Esophagus squamous epithelium (tissue), 5 donors: ENCODE data around the gene SF3A2. TPM values are rescaled to one million over a fixed set of nuclear protein-coding genes. Genes with fewer than 3 reads are reported as not detected.

Source experiments
- DNase-seq: peaks from one replicate; lab custom pipeline; 2025; lab: John Stamatoyannopoulos, UW
- H3K27ac ChIP-seq, 4 donors: fragments of 200-600 bp; sonication (generic); one replicate each; pipeline ENCODE4 v1.5.1; 2016 to 2019; ENCODE audit warnings: mild to moderate bottlenecking in 1 of 4
- H3K27me3 ChIP-seq, 4 donors: fragments of 200-600 bp; sonication (generic); 1 replicate in 3 of 4; 2 replicates in 1 of 4; pipeline versions ENCODE4 v1.5.1 to v1.6.0; 2017 to 2021; ENCODE audit warnings: antibody characterized with exemption in 1 of 4
- H3K36me3 ChIP-seq, 3 donors: fragments of 200-600 bp; sonication (generic); one replicate each; pipeline ENCODE4 v1.5.1; 2016 to 2019
- H3K4me1 ChIP-seq, 3 donors: fragments of 200-600 bp; sonication (generic); one replicate each; pipeline ENCODE4 v1.5.1; 2017 to 2019
- H3K4me3 ChIP-seq, 4 donors: fragments of 200-600 bp; sonication (generic); 1 replicate in 3 of 4; 2 replicates in 1 of 4; pipeline ENCODE4 v1.5.1; 2016 to 2019; ENCODE audit warnings: mild to moderate bottlenecking in 2 of 4, moderate library complexity in 1 of 4
- H3K9me3 ChIP-seq, 3 donors: fragments of 200-600 bp; sonication (generic); one replicate each; pipeline ENCODE4 v1.5.1; 2016 to 2019
- CTCF ChIP-seq, 6 experiments: fragments of 450-650 bp in 4 of 6; fragments of 200-600 bp in 2 of 6; sonication (generic) in 2 of 6; IDR thresholded peaks; one replicate each; pipeline ENCODE4 v1.5.1; 2016 to 2019; ENCODE audit warnings: antibody characterized with exemption in 6 of 6, mild to moderate bottlenecking in 4 of 6, moderate library complexity in 4 of 6
- POLR2A ChIP-seq, 4 donors: fragments of 450-650 bp; IDR thresholded peaks; one replicate each; pipeline ENCODE4 v1.6.1; 2017; ENCODE audit warnings: antibody characterized with exemption in 4 of 4, mild to moderate bottlenecking in 4 of 4, moderate library complexity in 3 of 4
- WGBS, 2 donors: methylation state at CpG; one replicate each; pipeline ENCODE4 v1.1.5; 2018; 5-methylcytosine and 5-hydroxymethylcytosine counted together
- intact Hi-C: fragments of 100-400 bp; cut with DNase I; formaldehyde crosslinking; loops from one replicate; pipeline ENCODE4 v1.15.0; 2022
- total RNA-seq, 4 donors: library from RNA; depleted of rRNA; stranded (reverse); fragments of >200 nt; gene quantifications; one replicate each; pipeline ENCODE4 v1.1.0, GENCODE V29; 2016
- donor health status: DM: yes; HTN: yes; CAD: no.

SF3A2 gene
- total RNA-seq, 4 donors from 2014 or later: 19.3 to 39.7 (median 31.3) TPM

- H3K27ac ChIP-seq: peak overlapping the region in 3 of 4 donors; percentile 5 to 74 (median 18)
- H3K4me3 ChIP-seq: no peak overlapping the region
- H3K4me1 ChIP-seq: peaks cover 4 to 33% (median 21%) of the 10 kb centered on the region in 3 donors
- TF ChIP-seq POLR2A (IDR thresholded peaks at IDR 0.05) (peak in 1 of 4 donors; percentile 44), CTCF (IDR thresholded peaks at IDR 0.05) (no peak)
- peaks cover 0 to 2% (median 0%) of the 10 kb centered on the region in 3 donors for H3K36me3 ChIP-seq
- WGBS, 2 donors: 69 to 72% methylated on average over 8 to 11 of the region's 18 CpGs
- H3K9me3 ChIP-seq: no peaks in the 10 kb centered on the region
- no peaks in the 10 kb centered on the region for H3K27me3 ChIP-seq
- intact Hi-C loops: no loop called here
- DNase-seq: no peak
Measured at GRCh38 chr19:2266183-2266993, 29.8 kb downstream of the SF3A2 start.

- intact Hi-C loops: no loop called here
- no peak for TF ChIP-seq CTCF (IDR thresholded peaks at IDR 0.05)
- TF ChIP-seq POLR2A (IDR thresholded peaks at IDR 0.05): no peak
- Histone ChIP-seq H3K4me3 (peak overlapping the region; percentile 84 to 98 (median 94)), H3K4me1 (peaks cover 23 to 54% (median 41%) of the 10 kb centered on the region in 3 donors), H3K9me3 (no peaks in the 10 kb centered on the region), H3K36me3 (peaks cover 10 to 23% (median 15%) of the 10 kb centered on the region in 3 donors), H3K27me3 (no peaks in the 10 kb centered on the region), H3K27ac (peak overlapping the region in 2 of 4 donors; percentile 81 to 100)
- WGBS, 2 donors: 79 to 84% methylated on average over 4 of the region's 4 CpGs
- no peak for DNase-seq
Measured at GRCh38 chr19:2268480-2268830, 31.8 kb downstream of the SF3A2 start.

- no peak for TF ChIP-seq CTCF (IDR thresholded peaks at IDR 0.05)
- no peak for TF ChIP-seq POLR2A (IDR thresholded peaks at IDR 0.05)
- DNase-seq: no peak
- Histone ChIP-seq H3K36me3 (peaks cover 10 to 24% (median 15%) of the 10 kb centered on the region in 3 donors), H3K27me3 (no peaks in the 10 kb centered on the region), H3K4me1 (peaks cover 27 to 58% (median 45%) of the 10 kb centered on the region in 3 donors), H3K9me3 (no peaks in the 10 kb centered on the region), H3K4me3 (peak overlapping the region; percentile 84 to 98 (median 94)), H3K27ac (peak overlapping the region in 3 of 4 donors; percentile 81 to 100 (median 100))
- intact Hi-C loops: no loop called here
- 1 to 6% methylated on average over 6 to 19 of the region's 19 CpGs for WGBS, 2 donors
Measured at GRCh38 chr19:2268861-2269243, 32.2 kb downstream of the SF3A2 start.

- H3K36me3 ChIP-seq: peaks cover 10 to 30% (median 15%) of the 10 kb centered on the region in 3 donors
- H3K27me3 ChIP-seq: no peaks in the 10 kb centered on the region
- no peaks in the 10 kb centered on the region for H3K9me3 ChIP-seq
- peak overlapping the region; percentile 99 to 100 (median 100) for H3K27ac ChIP-seq
- DNase-seq: peak; percentile 78
- WGBS, 2 donors: 0 to 1% methylated on average over 10 to 26 of the region's 103 CpGs
- peak; percentile 79 to 100 (median 100) for TF ChIP-seq POLR2A (IDR thresholded peaks at IDR 0.05)
- TF ChIP-seq CTCF (IDR thresholded peaks at IDR 0.05): peak in 4 of 6 experiments; percentile 35 to 62 (median 50)
- intact Hi-C loops: loop anchor here (2.0 to 5.0 kb wide), 2 partner anchors 33 to 58 kb away; partner anchors contain the start of genes LSM7, PLEKHJ1, SF3A2 and SPPL2B
- H3K4me3 ChIP-seq: peak overlapping the region; percentile 84 to 98 (median 94)
- H3K4me1 ChIP-seq: peaks cover 34 to 64% (median 52%) of the 10 kb centered on the region in 3 donors
Measured at GRCh38 chr19:2269244-2270156, 32.9 kb downstream of the SF3A2 start.
